Activated CD4-positive, alpha-beta T cell treated with anti-CD3 and anti-CD28 coated beads, Interleukin-2, Interleukin-4, amounts not matched to agents 100 ng/mL and 50 ng/mL, durations not matched to agents 16 hours and 8 hours (primary cell): ENCODE results near the gene TAF4.

Experiments used
- DNase-seq: peaks from one replicate; pipeline ENCODE4 v3.0.0-alpha.2; 2020; ENCODE audit warnings: low spot score

Gene TAF4

DNA sequence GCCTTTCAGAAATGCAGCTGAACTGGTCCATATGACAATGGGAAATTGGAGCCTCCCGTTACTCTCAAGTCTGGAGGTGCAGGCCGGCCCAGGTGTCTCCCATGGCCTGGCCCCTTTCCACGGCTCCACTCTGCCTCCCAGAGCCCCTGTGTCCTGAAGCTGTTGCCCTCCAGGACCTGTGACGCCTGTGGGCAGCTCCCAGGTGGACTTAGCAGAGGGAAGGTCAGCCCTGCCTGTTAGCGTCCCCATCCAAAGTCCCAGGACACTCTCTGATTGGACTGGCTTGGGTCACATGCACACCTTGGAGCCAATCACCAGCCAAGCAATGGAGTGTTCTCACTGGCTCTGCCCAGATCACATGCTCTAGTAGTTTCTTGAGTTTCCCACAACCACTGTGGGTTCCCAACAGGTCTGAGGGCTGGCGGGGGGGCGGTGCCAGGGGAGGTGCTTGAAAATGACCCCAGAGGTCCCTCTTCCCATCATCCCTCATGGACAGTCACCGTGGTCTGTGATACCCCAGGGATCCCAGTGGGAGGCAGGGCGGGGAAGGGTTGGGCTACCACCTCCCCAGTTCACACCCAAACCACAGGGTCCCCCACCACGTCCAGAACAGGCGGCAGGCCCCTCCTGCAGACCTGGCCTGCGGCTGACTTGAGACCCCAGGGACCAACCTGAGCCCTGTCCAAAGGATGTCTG is 135.6 kb downstream of the TAF4 start:
- no peak for DNase-seq

DNA sequence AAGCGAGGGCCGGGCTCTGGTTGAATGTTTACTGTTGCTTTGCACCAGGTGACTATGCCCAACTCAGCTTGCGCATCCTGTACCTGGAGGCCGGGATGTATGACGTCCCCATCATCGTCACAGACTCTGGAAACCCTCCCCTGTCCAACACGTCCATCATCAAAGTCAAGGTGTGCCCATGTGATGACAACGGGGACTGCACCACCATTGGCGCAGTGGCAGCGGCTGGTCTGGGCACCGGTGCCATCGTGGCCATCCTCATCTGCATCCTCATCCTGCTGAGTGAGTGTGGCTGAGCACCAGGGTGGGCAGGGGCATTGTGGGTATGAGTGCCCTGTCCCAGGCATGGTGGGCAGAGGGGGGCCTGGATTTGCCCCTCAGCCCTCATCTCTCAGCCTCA is 136.1 kb downstream of the TAF4 start:
- no peak for DNase-seq

DNA sequence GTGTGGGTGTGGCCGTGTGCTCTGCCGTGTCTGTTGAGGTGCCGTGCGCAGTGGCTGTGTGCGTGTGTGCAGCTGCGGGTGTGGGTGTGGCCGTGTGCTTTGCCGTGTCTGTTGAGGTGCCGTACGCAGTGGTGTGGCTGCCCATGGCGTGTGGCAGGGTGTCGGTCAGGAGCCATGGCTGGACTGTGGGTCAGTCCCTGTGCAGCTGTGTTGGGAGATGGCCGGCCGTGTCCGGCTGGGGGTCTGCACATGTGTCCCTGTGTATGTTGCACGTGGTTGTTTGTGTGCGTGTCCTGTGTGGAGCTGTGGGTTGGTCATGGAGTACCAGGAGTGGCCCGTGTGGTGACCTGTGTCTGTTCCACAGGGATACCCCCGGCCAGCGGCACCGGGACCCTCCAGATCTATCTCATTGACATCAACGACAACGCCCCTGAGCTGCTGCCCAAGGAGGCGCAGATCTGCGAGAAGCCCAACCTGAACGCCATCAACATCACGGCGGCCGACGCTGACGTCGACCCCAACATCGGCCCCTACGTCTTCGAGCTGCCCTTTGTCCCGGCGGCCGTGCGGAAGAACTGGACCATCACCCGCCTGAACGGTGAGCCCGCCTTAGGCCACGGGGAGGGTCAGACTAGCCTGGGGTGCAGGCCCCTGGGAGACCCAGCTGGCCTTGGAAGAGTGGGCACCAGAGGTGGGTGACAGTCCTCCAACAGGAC is 137.7 kb downstream of the TAF4 start:
- no peak for DNase-seq

DNA sequence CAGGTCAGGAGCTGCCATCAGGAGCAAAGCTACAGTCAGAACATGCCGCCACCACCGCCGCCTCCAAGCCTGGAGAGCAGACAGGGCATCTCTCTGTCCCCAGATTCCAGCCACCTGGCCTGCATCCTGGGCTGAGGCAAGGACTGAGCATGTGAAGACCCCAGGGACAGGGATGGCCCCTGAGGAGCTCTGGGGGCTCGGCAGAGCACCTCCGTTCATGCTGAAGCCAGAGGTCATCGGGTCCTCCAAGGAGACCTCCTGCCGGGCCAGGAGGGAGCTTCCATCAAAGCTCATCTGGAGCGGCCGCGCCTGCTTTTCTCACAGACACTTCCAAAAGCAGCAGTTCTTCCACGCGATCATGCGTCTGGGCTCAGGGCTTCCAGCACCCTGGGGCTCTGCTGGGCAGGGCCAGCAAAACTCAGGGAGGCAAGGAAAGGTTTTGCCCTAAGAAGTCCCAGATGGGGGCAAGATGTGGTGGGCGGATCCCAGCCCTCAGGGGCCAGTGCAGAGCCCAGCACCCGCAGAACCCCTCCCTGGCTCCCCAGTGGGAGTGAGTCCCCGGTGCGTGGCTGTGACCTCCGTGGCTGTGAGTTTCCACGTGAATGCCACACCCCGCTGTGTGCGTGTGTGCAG is 138.4 kb downstream of the TAF4 start:
- no peak for DNase-seq

DNA sequence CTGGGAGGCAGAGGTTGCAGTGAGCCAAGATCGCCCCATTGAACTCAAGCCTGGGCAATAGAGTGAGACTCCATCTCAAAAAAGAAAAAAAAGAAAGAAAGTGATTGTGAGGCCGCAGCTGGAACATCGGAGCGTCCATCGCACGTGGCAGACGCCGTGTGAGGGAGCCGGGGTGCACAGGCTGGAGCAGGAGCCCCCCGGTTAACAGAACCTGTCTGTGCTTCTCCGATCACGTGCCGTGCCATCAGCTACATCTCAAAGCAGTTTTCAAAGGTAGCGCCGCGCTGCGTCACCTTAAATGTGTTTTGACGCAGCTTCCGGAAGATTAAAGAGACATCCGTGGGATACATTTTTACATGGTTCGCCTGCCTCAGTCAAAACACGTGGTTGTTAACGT is 138.9 kb downstream of the TAF4 start:
- no peak for DNase-seq

DNA sequence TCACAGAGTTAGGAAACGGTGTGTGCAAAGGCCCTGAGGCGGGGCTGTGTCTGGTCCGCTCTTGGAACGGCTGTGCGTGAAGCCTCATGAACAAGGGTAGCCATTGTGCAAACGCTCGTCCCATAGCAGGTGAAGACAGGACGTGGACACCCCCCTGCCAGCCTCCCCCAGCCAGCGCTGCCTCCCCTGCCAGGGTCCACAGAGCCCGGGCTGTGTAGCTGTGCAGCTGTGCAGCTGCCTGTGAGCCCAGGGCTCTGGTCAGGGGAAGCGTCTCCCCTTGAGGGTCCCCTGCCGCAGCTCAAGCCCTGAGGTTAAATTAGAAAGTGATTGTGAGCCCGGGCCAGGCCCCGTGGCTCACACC is 139.4 kb downstream of the TAF4 start:
- DNase-seq: no peak

DNA sequence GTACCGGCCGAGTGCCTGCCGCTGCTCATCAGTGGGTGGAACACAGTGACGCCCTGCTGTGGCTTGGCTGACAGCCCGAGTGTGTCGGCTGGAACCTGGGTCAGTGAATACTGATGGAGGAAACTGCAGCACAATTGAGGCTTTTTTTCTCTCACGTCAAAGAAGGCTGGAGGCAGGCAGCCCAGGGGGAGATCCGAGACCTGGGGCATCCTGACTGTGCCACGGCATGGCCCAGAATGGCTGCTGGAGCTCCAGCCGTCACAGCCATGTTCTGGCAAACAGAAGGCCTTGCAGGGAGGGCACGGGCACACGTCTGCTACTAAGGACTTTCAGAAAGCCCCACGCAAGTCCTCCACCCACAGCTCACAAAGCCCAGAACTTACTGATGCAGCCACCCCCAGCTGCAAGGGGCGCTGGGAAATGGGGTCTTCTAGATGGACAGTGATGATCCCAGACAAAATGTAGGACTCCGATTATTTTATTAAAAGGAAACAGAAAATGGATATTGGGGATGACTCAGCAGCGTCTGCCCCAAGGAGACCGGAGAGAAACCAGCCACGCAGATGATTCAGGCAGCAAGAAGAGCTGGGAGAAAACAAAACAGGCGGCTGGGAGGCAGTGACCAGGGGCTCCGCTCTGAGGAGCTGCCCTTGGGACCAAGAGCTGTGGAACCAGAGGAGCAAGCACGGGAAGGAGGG is 140.0 kb downstream of the TAF4 start:
- no peak for DNase-seq

DNA sequence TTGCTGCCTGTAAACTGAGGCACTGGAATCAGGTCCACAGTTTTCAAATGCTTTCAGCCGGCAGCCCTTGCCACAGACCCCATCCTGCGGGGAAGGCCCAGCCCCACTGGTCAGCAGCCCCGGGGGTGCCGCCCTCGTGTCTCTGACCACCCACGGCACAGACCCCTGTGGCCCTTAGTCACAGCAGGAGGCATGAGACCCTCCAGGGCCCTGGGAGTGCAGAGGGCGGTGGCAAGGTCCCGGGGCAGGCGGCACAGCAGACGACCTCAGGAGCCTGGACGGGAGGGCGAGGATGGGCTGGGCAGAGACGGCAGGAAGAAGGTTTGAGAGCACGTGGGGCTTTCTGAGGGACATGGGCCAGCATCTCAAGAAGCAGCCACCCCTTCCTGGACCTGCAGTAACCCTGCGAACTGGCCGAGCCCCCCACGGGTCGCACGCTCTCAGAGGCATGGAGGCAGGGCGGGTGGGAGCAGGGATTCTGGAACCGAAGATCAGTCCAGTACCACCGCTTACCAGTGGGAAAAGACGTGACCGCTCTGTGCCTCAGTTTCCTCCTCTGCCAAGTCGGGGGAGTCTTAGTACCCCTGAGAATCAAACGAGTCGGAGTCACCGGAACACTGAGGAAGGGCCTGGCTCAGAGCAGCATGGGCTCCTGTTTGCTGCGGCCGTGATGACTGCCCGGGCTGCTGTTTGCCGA is 140.7 kb downstream of the TAF4 start:
- DNase-seq: no peak
